T-helper 1 cell (primary cell): Measurements from ENCODE around the gene PRKCZ.
"Not testable (repeated sequence)": the region's sequence is repeated elsewhere in the genome, so short reads cannot be mapped to it uniquely, and the experiment has no call there.

ENCODE experiments used
- DNase-seq, 5 donors: peaks; one replicate each; pipeline ENCODE4 v3.0.0-alpha.2; 2012 to 2020

PRKCZ gene

GRCh38 chr1:2137257-2138121 lies 87.3 kb downstream of the PRKCZ start:
- no peak for DNase-seq

GRCh38 chr1:2139156-2139555 lies 88.9 kb downstream of the PRKCZ start:
- DNase-seq: not testable (repeated sequence)

GRCh38 chr1:2141025-2141424 lies 90.8 kb downstream of the PRKCZ start:
- no peak for DNase-seq

GRCh38 chr1:2143814-2144500 lies 93.7 kb downstream of the PRKCZ start:
- no peak for DNase-seq

GRCh38 chr1:2144501-2145090 lies 94.4 kb downstream of the PRKCZ start:
- no peak for DNase-seq

- DNase-seq: peak in 1 of 5 donors; percentile 55
Measured at GRCh38 chr1:2145946-2146835, 96.0 kb downstream of the PRKCZ start.

GRCh38 chr1:2146836-2147517 lies 96.8 kb downstream of the PRKCZ start:
- DNase-seq: no peak

- not testable (repeated sequence) for DNase-seq
Measured at GRCh38 chr1:2147869-2148268, 97.7 kb downstream of the PRKCZ start.

GRCh38 chr1:2148691-2149090 lies 98.5 kb downstream of the PRKCZ start:
- DNase-seq: peak; percentile 35 to 85 (median 44)

GRCh38 chr1:2150801-2151200 lies 100.6 kb downstream of the PRKCZ start:
- no peak for DNase-seq

GRCh38 chr1:2151252-2151651 lies 101.0 kb downstream of the PRKCZ start:
- no peak for DNase-seq

GRCh38 chr1:2151911-2152310 lies 101.7 kb downstream of the PRKCZ start:
- no peak for DNase-seq

- DNase-seq: no peak
Measured at GRCh38 chr1:2152954-2153353, 102.7 kb downstream of the PRKCZ start.

GRCh38 chr1:2154022-2154421 lies 103.8 kb downstream of the PRKCZ start:
- no peak for DNase-seq

GRCh38 chr1:2155147-2155598 lies 105.0 kb downstream of the PRKCZ start:
- no peak for DNase-seq

GRCh38 chr1:2155788-2156187 lies 105.6 kb downstream of the PRKCZ start:
- DNase-seq: no peak

- DNase-seq: no peak
Measured at GRCh38 chr1:2156866-2157265, 106.7 kb downstream of the PRKCZ start.

- no peak for DNase-seq
Measured at GRCh38 chr1:2157856-2158255, 107.6 kb downstream of the PRKCZ start.

- DNase-seq: no peak
Measured at GRCh38 chr1:2158272-2158671, 108.1 kb downstream of the PRKCZ start.

- DNase-seq: no peak
Measured at GRCh38 chr1:2159124-2159523, 108.9 kb downstream of the PRKCZ start.

GRCh38 chr1:2160451-2161300 lies 110.5 kb downstream of the PRKCZ start:
- no peak for DNase-seq
